ENCODE data around the gene MYH2. TPM values are rescaled to one million over a fixed set of nuclear protein-coding genes. Genes with fewer than 3 reads are reported as not detected.

The MYH2 gene
- total RNA-seq, 1 donor: not detected

- no peaks in the 10 kb centered on the region for H3K4me1 ChIP-seq (ENCODE audit: insufficient read depth, low read length)
- no peak overlapping the region for H3K4me2 ChIP-seq (ENCODE audit: insufficient read depth, low read length)
- no peak overlapping the region for H2AFZ ChIP-seq (ENCODE audit: low read length)
- no peak for TF ChIP-seq CTCF (IDR thresholded peaks at IDR 0.05; ENCODE audit: extremely low read depth, low read depth, low read length)
- DNase-seq (ENCODE audit: insufficient read length, low spot score, missing footprints): no peak
- H3K9me3 ChIP-seq (ENCODE audit: low read depth, low read length): peaks cover 2% of the 10 kb centered on the region
- no peaks in the 10 kb centered on the region for H4K20me1 ChIP-seq (ENCODE audit: insufficient read depth, low read length)
- no peak overlapping the region for H3K4me3 ChIP-seq (ENCODE audit: insufficient read depth, low read length)
- no peaks in the 10 kb centered on the region for H3K27me3 ChIP-seq (ENCODE audit: insufficient read depth, low read length)
- no peak overlapping the region for H3K27ac ChIP-seq (ENCODE audit: low read depth, low read length)
- H3K79me2 ChIP-seq (ENCODE audit: insufficient read depth, low read length): no peaks in the 10 kb centered on the region
- no peaks in the 10 kb centered on the region for H3K36me3 ChIP-seq (ENCODE audit: insufficient read depth, low read length)
These were observed 74.9 kb downstream of the MYH2 start for GRCh38 chr17:10474536-10474935.

DNA sequence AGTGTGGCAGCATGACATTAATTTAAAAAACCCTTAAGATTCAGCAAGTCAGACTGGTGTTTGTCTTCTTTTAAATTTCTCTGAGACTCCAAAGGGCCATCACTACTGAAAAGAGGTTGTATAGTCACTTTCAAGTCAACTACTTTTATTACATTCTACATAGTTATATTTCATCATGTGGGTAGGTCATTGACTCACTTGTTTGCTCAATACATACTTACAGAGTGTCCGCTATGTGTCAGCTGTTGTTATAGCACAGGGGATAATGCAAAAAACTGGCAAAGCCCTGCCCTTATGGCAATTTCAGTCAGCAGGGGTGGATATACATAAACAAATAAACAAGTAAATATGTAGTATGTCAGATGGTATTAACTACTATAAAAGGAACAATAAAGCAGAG lies 77.6 kb downstream of the MYH2 start:
- Histone ChIP-seq H3K4me1 (ENCODE audit: insufficient read depth, low read length) (no peaks in the 10 kb centered on the region), H3K36me3 (ENCODE audit: insufficient read depth, low read length) (no peaks in the 10 kb centered on the region), H3K27me3 (ENCODE audit: insufficient read depth, low read length) (no peaks in the 10 kb centered on the region), H3K9me3 (ENCODE audit: low read depth, low read length) (no peaks in the 10 kb centered on the region), H3K79me2 (ENCODE audit: insufficient read depth, low read length) (no peaks in the 10 kb centered on the region), H4K20me1 (ENCODE audit: insufficient read depth, low read length) (no peaks in the 10 kb centered on the region), H3K4me2 (ENCODE audit: insufficient read depth, low read length) (no peak overlapping the region), H3K27ac (ENCODE audit: low read depth, low read length) (no peak overlapping the region), H2AFZ (ENCODE audit: low read length) (no peak overlapping the region), H3K4me3 (ENCODE audit: insufficient read depth, low read length) (no peak overlapping the region)
- DNase-seq (ENCODE audit: insufficient read length, low spot score, missing footprints): no peak
- no peak for TF ChIP-seq CTCF (IDR thresholded peaks at IDR 0.05; ENCODE audit: extremely low read depth, low read depth, low read length)

Other genes starting within 250 kb of the MYH2 start
- gene MYH13, start 176.7 kb downstream of the MYH2 start, total RNA-seq: not detected in 2 replicates
- not detected in 2 replicates for gene MYH8, start 127.7 kb downstream of the MYH2 start, total RNA-seq
- not detected in 2 replicates for gene MYH4, start 80.1 kb downstream of the MYH2 start, total RNA-seq
- gene MYH1, start 31.1 kb downstream of the MYH2 start, total RNA-seq: not detected in 2 replicates
- gene MYH3, start 107.7 kb upstream of the MYH2 start, total RNA-seq: 0.88 and 1.8 TPM in 2 replicates
- 16.5 and 18.8 TPM in 2 replicates for gene SCO1, start 147.9 kb upstream of the MYH2 start, total RNA-seq
- gene ADPRM, start 147.9 kb upstream of the MYH2 start, total RNA-seq: 17.4 and 22.1 TPM in 2 replicates
- gene TMEM220, start 180.4 kb upstream of the MYH2 start, total RNA-seq: 3.2 and 3.3 TPM in 2 replicates

All from osteoblast (primary cell).